Measurements from ENCODE around the gene FEM1C. TPM values are rescaled to one million over a fixed set of nuclear protein-coding genes. Genes with fewer than 3 reads are reported as not detected.

Gene FEM1C
- total RNA-seq, 1 experiment from 2014 or later, result 10.3 TPM

DNA sequence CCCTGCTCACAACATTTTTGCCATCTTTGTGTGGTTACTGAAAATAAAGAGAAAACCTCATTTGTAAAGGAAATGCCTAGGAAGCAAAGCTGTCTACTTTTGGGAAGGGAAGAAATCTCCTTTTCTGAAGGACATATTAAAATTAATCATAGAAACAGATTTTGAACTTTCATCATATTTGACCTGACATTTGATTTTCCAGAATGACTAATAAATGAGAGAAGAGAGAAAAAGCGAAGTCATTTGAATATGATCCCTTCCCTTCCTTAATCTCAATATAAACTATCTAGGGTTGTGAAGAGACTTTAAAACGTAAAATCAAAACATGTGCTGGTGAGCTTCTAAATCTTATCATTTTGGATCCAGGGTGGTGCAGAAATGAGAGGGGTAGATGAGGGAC, 66.3 kb downstream of the FEM1C start:
- TF ChIP-seq, protein P1, sequence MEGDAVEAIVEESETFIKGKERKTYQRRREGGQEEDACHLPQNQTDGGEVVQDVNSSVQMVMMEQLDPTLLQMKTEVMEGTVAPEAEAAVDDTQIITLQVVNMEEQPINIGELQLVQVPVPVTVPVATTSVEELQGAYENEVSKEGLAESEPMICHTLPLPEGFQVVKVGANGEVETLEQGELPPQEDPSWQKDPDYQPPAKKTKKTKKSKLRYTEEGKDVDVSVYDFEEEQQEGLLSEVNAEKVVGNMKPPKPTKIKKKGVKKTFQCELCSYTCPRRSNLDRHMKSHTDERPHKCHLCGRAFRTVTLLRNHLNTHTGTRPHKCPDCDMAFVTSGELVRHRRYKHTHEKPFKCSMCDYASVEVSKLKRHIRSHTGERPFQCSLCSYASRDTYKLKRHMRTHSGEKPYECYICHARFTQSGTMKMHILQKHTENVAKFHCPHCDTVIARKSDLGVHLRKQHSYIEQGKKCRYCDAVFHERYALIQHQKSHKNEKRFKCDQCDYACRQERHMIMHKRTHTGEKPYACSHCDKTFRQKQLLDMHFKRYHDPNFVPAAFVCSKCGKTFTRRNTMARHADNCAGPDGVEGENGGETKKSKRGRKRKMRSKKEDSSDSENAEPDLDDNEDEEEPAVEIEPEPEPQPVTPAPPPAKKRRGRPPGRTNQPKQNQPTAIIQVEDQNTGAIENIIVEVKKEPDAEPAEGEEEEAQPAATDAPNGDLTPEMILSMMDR (IDR thresholded peaks at IDR 0.05; ENCODE audit: unreplicated experiment), result no peak
- POLR2A ChIA-PET, result no interaction called here
- Mint-ChIP-seq H3K9me3 (ENCODE audit: unreplicated experiment) (no peaks in the 10 kb centered on the region), H3K27me3 (ENCODE audit: insufficient read depth, unreplicated experiment) (no peaks in the 10 kb centered on the region), H3K4me3 (ENCODE audit: unreplicated experiment) (no peak overlapping the region), H3K27ac (ENCODE audit: low read depth, unreplicated experiment) (no peak overlapping the region), H3K4me1 (ENCODE audit: insufficient read depth, unreplicated experiment) (no peaks in the 10 kb centered on the region), H3K36me3 (ENCODE audit: insufficient read depth, unreplicated experiment) (no peaks in the 10 kb centered on the region)
- CTCF ChIA-PET, result no interaction called here
- no TSS peak for BruUV-seq (replicated peaks)
- intact Hi-C loops (cut with micrococcal nuclease), result no loop called here
- no peak for DNase-seq (ENCODE audit: unreplicated experiment)

DNA sequence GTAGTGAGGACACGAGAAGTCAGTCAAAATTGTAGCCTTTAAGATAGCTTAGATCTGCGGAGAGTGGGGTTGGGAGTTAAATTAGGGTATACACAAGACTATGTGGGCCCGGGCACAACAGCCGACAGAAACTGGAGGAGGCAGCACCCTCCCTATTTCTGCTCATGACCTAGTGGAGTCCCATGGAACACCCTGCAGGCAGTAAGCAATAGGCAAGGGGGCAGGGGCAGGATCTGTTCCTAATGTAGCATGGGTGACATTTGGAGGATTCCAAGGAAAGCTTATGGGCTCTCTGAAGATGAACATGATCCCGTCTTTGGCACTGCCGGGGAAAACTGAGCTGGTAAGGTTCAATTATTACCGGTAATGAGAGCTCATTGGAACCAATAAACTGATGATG, 67.0 kb downstream of the FEM1C start:
- Mint-ChIP-seq H3K9me3 (ENCODE audit: unreplicated experiment) (no peaks in the 10 kb centered on the region), H3K36me3 (ENCODE audit: insufficient read depth, unreplicated experiment) (no peaks in the 10 kb centered on the region), H3K4me3 (ENCODE audit: unreplicated experiment) (no peak overlapping the region), H3K4me1 (ENCODE audit: insufficient read depth, unreplicated experiment) (peaks cover 2% of the 10 kb centered on the region), H3K27ac (ENCODE audit: low read depth, unreplicated experiment) (no peak overlapping the region), H3K27me3 (ENCODE audit: insufficient read depth, unreplicated experiment) (no peaks in the 10 kb centered on the region)
- ChIA-PET CTCF (no interaction called here), POLR2A (no interaction called here)
- no TSS peak for BruUV-seq (replicated peaks)
- TF ChIP-seq, protein P1 (IDR thresholded peaks at IDR 0.05; ENCODE audit: unreplicated experiment), result no peak
- DNase-seq (ENCODE audit: unreplicated experiment), result no peak
- intact Hi-C loops (cut with micrococcal nuclease), result no loop called here

DNA sequence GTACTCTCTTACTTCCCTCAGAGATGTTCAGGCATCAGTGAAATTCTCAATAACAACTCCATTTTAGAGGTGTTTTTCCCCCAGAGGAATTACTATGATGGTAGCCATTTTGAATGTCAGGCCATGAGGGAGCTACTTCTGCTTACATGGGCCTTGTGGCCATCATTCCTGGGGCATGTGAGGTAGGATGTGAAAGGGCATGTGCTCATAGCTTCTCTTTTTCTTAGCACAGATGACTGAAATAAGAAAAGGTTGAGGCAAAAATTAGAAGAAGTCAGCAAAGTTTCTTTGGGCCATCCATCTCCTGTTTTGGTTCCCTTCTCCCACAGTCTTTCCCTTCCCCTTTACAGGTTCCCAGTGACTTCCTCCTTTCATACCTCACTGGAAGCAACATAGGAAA, 68.8 kb downstream of the FEM1C start:
- H3K27me3 Mint-ChIP-seq (ENCODE audit: insufficient read depth, unreplicated experiment), result no peaks in the 10 kb centered on the region
- TF ChIP-seq, protein P1 (IDR thresholded peaks at IDR 0.05; ENCODE audit: unreplicated experiment), result no peak
- H3K9me3 Mint-ChIP-seq (ENCODE audit: unreplicated experiment), result no peaks in the 10 kb centered on the region
- H3K4me3 Mint-ChIP-seq (ENCODE audit: unreplicated experiment), result no peak overlapping the region
- intact Hi-C loops (cut with micrococcal nuclease), result no loop called here
- no peak for DNase-seq (ENCODE audit: unreplicated experiment)
- BruUV-seq (replicated peaks), result no TSS peak
- peaks cover 19% of the 10 kb centered on the region for H3K4me1 Mint-ChIP-seq (ENCODE audit: insufficient read depth, unreplicated experiment)
- ChIA-PET CTCF (no interaction called here), POLR2A (no interaction called here)
- H3K27ac Mint-ChIP-seq (ENCODE audit: low read depth, unreplicated experiment), result no peak overlapping the region
- no peaks in the 10 kb centered on the region for H3K36me3 Mint-ChIP-seq (ENCODE audit: insufficient read depth, unreplicated experiment)

DNA sequence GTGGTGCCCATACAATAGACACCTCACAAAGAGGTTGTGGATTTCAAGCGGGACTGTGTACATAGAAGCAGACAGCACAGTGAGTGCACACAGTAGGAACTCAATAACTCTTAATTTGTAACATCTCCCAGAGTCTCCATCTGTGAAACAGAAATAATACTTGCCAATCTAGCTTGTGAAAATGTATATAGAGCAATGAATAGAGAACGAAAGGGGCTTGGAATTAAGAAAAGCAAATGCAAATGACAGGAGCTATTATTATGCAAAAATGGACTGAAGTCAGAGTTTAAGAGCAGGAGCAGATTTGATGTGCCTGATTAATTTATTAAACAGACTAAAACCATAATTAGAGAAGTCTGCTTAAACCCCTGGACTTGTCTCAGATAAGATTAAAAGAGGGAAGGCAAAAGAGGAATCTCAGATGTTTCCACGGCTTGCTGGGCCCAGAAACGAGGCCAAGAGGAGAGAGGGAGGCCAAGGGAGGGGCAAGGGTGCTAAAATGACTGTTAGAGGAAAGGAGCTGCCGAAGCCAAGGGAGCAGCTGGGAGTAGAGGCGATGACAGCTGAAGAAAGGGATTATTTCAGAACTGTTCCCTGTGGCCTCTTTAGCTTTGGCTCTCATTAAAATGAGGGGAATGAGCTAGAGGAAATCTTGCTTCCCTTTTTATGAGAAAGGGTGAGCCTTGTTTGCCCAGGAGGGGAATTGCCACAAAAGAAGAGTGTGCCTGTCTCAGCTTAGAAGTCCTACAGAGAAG, 72.1 kb downstream of the FEM1C start:
- H3K36me3 Mint-ChIP-seq (ENCODE audit: insufficient read depth, unreplicated experiment), result no peaks in the 10 kb centered on the region
- no TSS peak for BruUV-seq (replicated peaks)
- H3K9me3 Mint-ChIP-seq (ENCODE audit: unreplicated experiment), result no peaks in the 10 kb centered on the region
- intact Hi-C loops (cut with micrococcal nuclease), result no loop called here
- ChIA-PET CTCF (interaction anchor here (0.6 to 1.5 kb wide), 5 partner anchors 10 to 299 kb away, joined by 3 to 5 read pairs (median 3); no protein-coding TSS in a partner anchor), POLR2A (interaction anchor here (0.6 to 2.7 kb wide), 13 partner anchors 8 to 134 kb away, joined by 3 to 17 read pairs (median 5); partner anchors contain the start of gene FEM1C)
- no peak for DNase-seq (ENCODE audit: unreplicated experiment)
- H3K27me3 Mint-ChIP-seq (ENCODE audit: insufficient read depth, unreplicated experiment), result no peaks in the 10 kb centered on the region
- no peak overlapping the region for H3K4me3 Mint-ChIP-seq (ENCODE audit: unreplicated experiment)
- H3K27ac Mint-ChIP-seq (ENCODE audit: low read depth, unreplicated experiment), result peak overlapping the region; percentile 43
- TF ChIP-seq, protein P1 (IDR thresholded peaks at IDR 0.05; ENCODE audit: unreplicated experiment), result no peak
- peaks cover 27% of the 10 kb centered on the region for H3K4me1 Mint-ChIP-seq (ENCODE audit: insufficient read depth, unreplicated experiment)

Data from MCF 10A (cell line).